GM23338 (cell line): ENCODE data around the gene CALCB. TPM values are rescaled to one million over a fixed set of nuclear protein-coding genes. Genes with fewer than 3 reads are reported as not detected.

Source experiments
- ATAC-seq: fragments of 200-7000 bp; cut with Tn5 transposase; 3 replicates; pipeline ENCODE4 v1.9.1; 2020
- DNase-seq: peaks from one replicate; pipeline ENCODE4 v3.0.0-alpha.2; 2015; ENCODE audit warnings: low spot score
- H2AFZ ChIP-seq: fragments of 200-600 bp; sonication (generic); 2 replicates; pipeline ENCODE4 v1.8.0; 2016; ENCODE audit warnings: antibody characterized with exemption, mild to moderate bottlenecking, moderate library complexity
- H3F3A ChIP-seq: fragments of 200-600 bp; sonication (generic); replicated peaks from 2 replicates; pipeline ENCODE4 v1.8.0; 2017; ENCODE audit warnings: antibody characterized with exemption, mixed run types, low read depth
- H3K27ac ChIP-seq: fragments of 200-600 bp; sonication (generic); 2 replicates; pipeline ENCODE4 v1.6.1; 2016; ENCODE audit warnings: low read depth
- H3K27me3 ChIP-seq: fragments of 200-600 bp; sonication (generic); 2 replicates; pipeline ENCODE4 v1.8.0; 2016; ENCODE audit warnings: mild to moderate bottlenecking, mixed run types, moderate library complexity; ENCODE audit not compliant: insufficient read depth
- H3K36me3 ChIP-seq: fragments of 200-600 bp; sonication (generic); 2 replicates; pipeline ENCODE4 v1.8.0; 2016; ENCODE audit warnings: mild to moderate bottlenecking; ENCODE audit not compliant: insufficient read depth
- H3K4me1 ChIP-seq: fragments of 200-600 bp; sonication (generic); 2 replicates; pipeline ENCODE4 v1.8.0; 2016; ENCODE audit warnings: mild to moderate bottlenecking, moderate library complexity; ENCODE audit not compliant: insufficient read depth
- H3K4me2 ChIP-seq: fragments of 200-600 bp; sonication (generic); 2 replicates; pipeline ENCODE4 v1.7.1; 2017; ENCODE audit warnings: mixed run types
- H3K4me3 ChIP-seq: fragments of 200-600 bp; sonication (generic); 2 replicates; pipeline ENCODE4 v1.6.1; 2016; ENCODE audit warnings: mixed run types
- H3K79me2 ChIP-seq: fragments of 200-600 bp; sonication (generic); replicated peaks from 2 replicates; pipeline ENCODE4 v1.8.0; 2017; ENCODE audit warnings: mild to moderate bottlenecking; ENCODE audit not compliant: insufficient read depth
- H3K9me2 ChIP-seq: fragments of 200-600 bp; sonication (generic); 2 replicates; pipeline ENCODE4 v1.8.0; 2017; ENCODE audit not compliant: insufficient read depth
- H4K20me1 ChIP-seq: fragments of 200-600 bp; sonication (generic); replicated peaks from 2 replicates; pipeline ENCODE4 v1.8.0; 2017; ENCODE audit warnings: mild to moderate bottlenecking; ENCODE audit not compliant: insufficient read depth
- H3K27ac Mint-ChIP-seq: 2 replicates; pipeline ENCODE4 v1.8.0; 2020; ENCODE audit warnings: inconsistent platforms, mild to moderate bottlenecking, moderate library complexity, mixed read lengths
- H3K27me3 Mint-ChIP-seq: 3 replicates; pipeline ENCODE4 v1.8.0; 2022; ENCODE audit warnings: low read depth, mild to moderate bottlenecking, moderate library complexity, mixed read lengths, inconsistent platforms; ENCODE audit not compliant: insufficient read depth, poor library complexity
- H3K36me3 Mint-ChIP-seq: 3 replicates; pipeline ENCODE4 v1.8.0; 2021; ENCODE audit warnings: low read depth, mild to moderate bottlenecking, inconsistent platforms, moderate library complexity, mixed read lengths
- H3K4me1 Mint-ChIP-seq: 3 replicates; pipeline ENCODE4 v1.8.0; 2020; ENCODE audit warnings: mild to moderate bottlenecking, inconsistent platforms, mixed read lengths
- H3K4me3 Mint-ChIP-seq: 3 replicates; pipeline ENCODE4 v1.8.0; 2021; ENCODE audit warnings: moderate library complexity, mild to moderate bottlenecking, inconsistent platforms, mixed read lengths
- H3K9me3 Mint-ChIP-seq: 3 replicates; pipeline ENCODE4 v1.8.0; 2020; ENCODE audit warnings: moderate library complexity, mild to moderate bottlenecking, inconsistent platforms, mixed read lengths
- CREB1 ChIP-seq: fragments of 250-450 bp; sonication (Bioruptor Pico); IDR thresholded peaks from 2 replicates; pipeline ENCODE4 v1.5.0; 2020; ENCODE audit warnings: low read depth, mild to moderate bottlenecking, moderate library complexity
- CTCF ChIP-seq, 2 experiments: fragments of 200-600 bp in 1 of 2; sonication (generic) in 1 of 2; conservative IDR thresholded peaks; 2 replicates each; pipeline versions ENCODE4 v1.5.1 to v1.6.1; 2016 to 2017; ENCODE audit warnings: antibody characterized with exemption in 2 of 2, low read depth in 2 of 2, mild to moderate bottlenecking in 2 of 2, moderate library complexity in 1 of 2
- ETS1 ChIP-seq: IDR thresholded peaks from 2 replicates; pipeline ENCODE4 v1.6.1; 2016; ENCODE audit warnings: antibody characterized with exemption
- EZH2 ChIP-seq: fragments of 200-600 bp; sonication (generic); IDR thresholded peaks from one replicate; pipeline ENCODE4 v1.8.0; 2017; ENCODE audit warnings: antibody characterized with exemption, mild to moderate bottlenecking, low read depth; ENCODE audit not compliant: unreplicated experiment
- EZH2phosphoT487 ChIP-seq: fragments of 200-600 bp; sonication (generic); IDR thresholded peaks from one replicate; pipeline ENCODE4 v1.8.1; 2018; ENCODE audit warnings: antibody characterized with exemption; ENCODE audit not compliant: unreplicated experiment
- JUNB ChIP-seq: IDR thresholded peaks from one replicate; pipeline ENCODE4 v1.6.1; 2016; ENCODE audit warnings: antibody characterized with exemption; ENCODE audit not compliant: unreplicated experiment
- NANOG ChIP-seq: IDR thresholded peaks from 2 replicates; pipeline ENCODE4 v1.6.1; 2016; ENCODE audit warnings: antibody characterized with exemption, borderline replicate concordance
- POLR2AphosphoS5 ChIP-seq: IDR thresholded peaks from 2 replicates; pipeline ENCODE4 v1.6.1; 2016; ENCODE audit warnings: antibody characterized with exemption, low read depth
- REST ChIP-seq: IDR thresholded peaks from one replicate; pipeline ENCODE4 v1.6.1; 2018; ENCODE audit warnings: antibody characterized with exemption; ENCODE audit not compliant: unreplicated experiment
- STAT1 ChIP-seq: IDR thresholded peaks from one replicate; pipeline ENCODE4 v1.6.1; 2016; ENCODE audit warnings: antibody characterized with exemption; ENCODE audit not compliant: unreplicated experiment
- ZNF114 ChIP-seq: fragments of 250-450 bp; sonication (Bioruptor Pico); IDR thresholded peaks from 2 replicates; pipeline ENCODE4 v1.5.0; 2020; ENCODE audit warnings: mild to moderate bottlenecking, moderate library complexity
- ZNF331 ChIP-seq: fragments of 250-450 bp; sonication (Bioruptor Pico); IDR thresholded peaks from 2 replicates; pipeline ENCODE4 v1.5.0; 2020; ENCODE audit warnings: low read depth, mild to moderate bottlenecking, moderate library complexity
- ZNF462 ChIP-seq: fragments of 250-450 bp; sonication (Bioruptor Pico); IDR thresholded peaks from 2 replicates; pipeline ENCODE4 v1.5.0; 2020; ENCODE audit warnings: mild to moderate bottlenecking, moderate library complexity
- polyA plus RNA-seq: library from polyadenylated mRNA; unstranded; fragments of >200 nt; fragmentation: Nextera tagmentation; extraction: Ambion mirVana; gene quantifications from 2 replicates; pipeline ENCODE4 v1.2.1, GENCODE V29; 2016
- total RNA-seq: library from RNA; depleted of rRNA; stranded (reverse); fragments of >200 nt; shearing (Covaris generic); gene quantifications from 2 replicates; pipeline ENCODE4 v1.2.3, GENCODE V29; 2014

CALCB gene
- total and polyA plus RNA-seq, 2 experiments from 2014 or later, result 7.9 to 9.5 TPM

- no peak overlapping the region for H3K27ac Mint-ChIP-seq
- Histone ChIP-seq H4K20me1 (no peaks in the 10 kb centered on the region), H3K36me3 (no peaks in the 10 kb centered on the region), H3F3A (no peaks in the 10 kb centered on the region), H3K9me2 (no peaks in the 10 kb centered on the region), H3K4me3 (no peak overlapping the region), H3K4me2 (no peak overlapping the region), H3K4me1 (0 out of 2 replicates have a peak, but pooled peaks cover 6% of the 10 kb centered on the region), H3K27me3 (peaks cover 30% of the 10 kb centered on the region), H3K27ac (no peak overlapping the region), H2AFZ (no peak overlapping the region), H3K79me2 (no peaks in the 10 kb centered on the region)
- H3K4me3 Mint-ChIP-seq, result no peak overlapping the region
- DNase-seq, result no peak
- H3K36me3 Mint-ChIP-seq, result no peaks in the 10 kb centered on the region
- H3K4me1 Mint-ChIP-seq, result peaks cover 11% of the 10 kb centered on the region
- ATAC-seq, result no peak
- TF ChIP-seq ETS1 (no peak), POLR2AphosphoS5 (no peak), JUNB (no peak), STAT1 (no peak), CTCF (conservative IDR thresholded peaks at IDR 0.05; ENCODE audit: low read depth in 2 of 2) (no peak), ZNF462 (no peak), ZNF331 (CRISPR knock-in tag) (no peak), ZNF114 (CRISPR knock-in tag) (no peak), NANOG (no peak), CREB1 (CRISPR knock-in tag) (no peak), EZH2 (no peak), REST (no peak), EZH2phosphoT487 (no peak)
- peaks cover 29% of the 10 kb centered on the region for H3K27me3 Mint-ChIP-seq
- no peaks in the 10 kb centered on the region for H3K9me3 Mint-ChIP-seq
These were observed 44.4 kb downstream of the CALCB start for GRCh38 chr11:15117751-15118150.
